Measurements from ENCODE around the gene TUBB2A.

The TUBB2A gene

GRCh38 chr6:3118353-3119039 lies 38.8 kb downstream of the TUBB2A start, which contains the start of gene BPHL:
BPHL (plus strand) TSS chr6:3118711; CDS start chr6:3118741, 30 bp downstream.
- DNase-seq: peak; percentile 88

GRCh38 chr6:3117912-3118352 lies 39.4 kb downstream of the TUBB2A start:
- no peak for DNase-seq

GRCh38 chr6:3114377-3114776 lies 43.0 kb downstream of the TUBB2A start:
- DNase-seq: no peak

- no peak for DNase-seq
These were observed 47.6 kb downstream of the TUBB2A start for GRCh38 chr6:3109761-3110160.

GRCh38 chr6:3108746-3109414 lies 48.5 kb downstream of the TUBB2A start:
- DNase-seq: no peak

Measured in NCI-H1436 (cell line).